H1 (cell line): ENCODE measurements around the gene FXYD5. TPM values are rescaled to one million over a fixed set of nuclear protein-coding genes. Genes with fewer than 3 reads are reported as not detected.

Experiments
- BACH1 ChIP-seq: IDR thresholded peaks from 2 replicates; pipeline ENCODE4 v1.6.1; 2012; ENCODE audit warnings: low read length, improper control_type of control experiment
- GABPA ChIP-seq: IDR thresholded peaks from 2 replicates; pipeline ENCODE4 v1.6.1; 2011; ENCODE audit warnings: mild to moderate bottlenecking, low read length, moderate library complexity, borderline replicate concordance; ENCODE audit not compliant: insufficient read depth
- NANOG ChIP-seq: IDR thresholded peaks from 2 replicates; pipeline ENCODE4 v1.6.1; 2011; ENCODE audit warnings: low read length, low read depth, mild to moderate bottlenecking, inconsistent platforms; ENCODE audit not compliant: insufficient read depth, poor library complexity, severe bottlenecking
- RFX5 ChIP-seq: IDR thresholded peaks from 2 replicates; pipeline ENCODE4 v1.6.1; 2011; ENCODE audit warnings: low read depth, low read length, improper control_type of control experiment, borderline replicate concordance
- RNF2 ChIP-seq: fragments of 200-900, 300-1000 bp; sonication (generic); IDR thresholded peaks from 2 replicates; pipeline ENCODE4 v1.7.1; 2016; ENCODE audit warnings: borderline replicate concordance, low read depth, mild to moderate bottlenecking, antibody characterized with exemption, low read length; ENCODE audit not compliant: poor library complexity, severe bottlenecking; ENCODE audit errors: missing control alignments
- SP1 ChIP-seq: IDR thresholded peaks from 2 replicates; pipeline ENCODE4 v1.6.1; 2011; ENCODE audit warnings: low read depth, low read length
- TBP ChIP-seq: IDR thresholded peaks from 2 replicates; pipeline ENCODE4 v1.6.1; 2011; ENCODE audit warnings: low read depth, low read length, improper control_type of control experiment
- YY1 ChIP-seq: IDR thresholded peaks from 2 replicates; pipeline ENCODE4 v1.6.1; 2011; ENCODE audit warnings: low read depth, mild to moderate bottlenecking, low read length
- polyA plus RNA-seq, 7 experiments: library from polyadenylated mRNA; depleted of rRNA in 3 of 7; stranded (reverse) in 5 of 7; unstranded in 2 of 7; fragments of >200 nt in 5 of 7; fragments of 200-250 nt in 2 of 7; gene quantifications; 1 replicate in 5 of 7; 2 replicates in 1 of 7; 4 replicates in 1 of 7; pipeline versions ENCODE4 v1.2.1 to v1.2.3, GENCODE V29; 2011 to 2013; ENCODE audit warnings: missing spikeins in 2 of 7, mixed read lengths in 2 of 7
- total RNA-seq: library from RNA; stranded (reverse); fragmentation: NEBNext Ultra II Directional; extraction: Animal tissue kit (Norgen Biotek cat#: 25700); gene quantifications from 2 replicates; pipeline ENCODE4 v1.2.1, GENCODE V29; 2021

The FXYD5 gene
- total and polyA plus RNA-seq, 2 of the 8 experiments (the other 6 are each of a cell fraction or from before 2014, with no cell fraction given) = 99.0 to 191 TPM

DNA sequence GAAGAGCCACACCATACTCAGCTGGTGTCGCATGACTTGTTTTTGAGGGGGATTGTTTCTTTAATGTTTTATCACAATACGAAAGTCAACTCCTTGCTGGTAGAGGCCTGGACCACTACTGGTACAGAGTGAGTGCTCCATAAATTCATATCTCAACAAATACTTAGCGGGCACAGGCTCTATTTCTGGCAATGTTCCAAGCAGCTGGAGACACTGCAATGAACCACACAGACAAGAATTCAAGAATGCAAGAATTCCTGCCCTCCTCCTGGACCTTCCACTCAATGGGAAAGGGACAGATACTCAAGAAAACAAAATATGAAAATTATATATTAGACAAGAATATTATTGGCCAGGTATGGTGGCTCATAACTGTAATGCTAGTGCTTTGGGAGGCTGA lies 5.1 kb upstream of the FXYD5 start (continued):
- no peak for TF ChIP-seq GABPA
- no peak for TF ChIP-seq NANOG
- no peak for TF ChIP-seq YY1
- TF ChIP-seq TBP = no peak
- no peak for TF ChIP-seq RNF2
- TF ChIP-seq RFX5 = no peak
- no peak for TF ChIP-seq SP1
- no peak for TF ChIP-seq BACH1
- TF ChIP-seq, all 59 proteins: peak for 0
